ENCODE data around the gene FGD5. TPM values are rescaled to one million over a fixed set of nuclear protein-coding genes. Genes with fewer than 3 reads are reported as not detected.

FGD5 gene, protein sequence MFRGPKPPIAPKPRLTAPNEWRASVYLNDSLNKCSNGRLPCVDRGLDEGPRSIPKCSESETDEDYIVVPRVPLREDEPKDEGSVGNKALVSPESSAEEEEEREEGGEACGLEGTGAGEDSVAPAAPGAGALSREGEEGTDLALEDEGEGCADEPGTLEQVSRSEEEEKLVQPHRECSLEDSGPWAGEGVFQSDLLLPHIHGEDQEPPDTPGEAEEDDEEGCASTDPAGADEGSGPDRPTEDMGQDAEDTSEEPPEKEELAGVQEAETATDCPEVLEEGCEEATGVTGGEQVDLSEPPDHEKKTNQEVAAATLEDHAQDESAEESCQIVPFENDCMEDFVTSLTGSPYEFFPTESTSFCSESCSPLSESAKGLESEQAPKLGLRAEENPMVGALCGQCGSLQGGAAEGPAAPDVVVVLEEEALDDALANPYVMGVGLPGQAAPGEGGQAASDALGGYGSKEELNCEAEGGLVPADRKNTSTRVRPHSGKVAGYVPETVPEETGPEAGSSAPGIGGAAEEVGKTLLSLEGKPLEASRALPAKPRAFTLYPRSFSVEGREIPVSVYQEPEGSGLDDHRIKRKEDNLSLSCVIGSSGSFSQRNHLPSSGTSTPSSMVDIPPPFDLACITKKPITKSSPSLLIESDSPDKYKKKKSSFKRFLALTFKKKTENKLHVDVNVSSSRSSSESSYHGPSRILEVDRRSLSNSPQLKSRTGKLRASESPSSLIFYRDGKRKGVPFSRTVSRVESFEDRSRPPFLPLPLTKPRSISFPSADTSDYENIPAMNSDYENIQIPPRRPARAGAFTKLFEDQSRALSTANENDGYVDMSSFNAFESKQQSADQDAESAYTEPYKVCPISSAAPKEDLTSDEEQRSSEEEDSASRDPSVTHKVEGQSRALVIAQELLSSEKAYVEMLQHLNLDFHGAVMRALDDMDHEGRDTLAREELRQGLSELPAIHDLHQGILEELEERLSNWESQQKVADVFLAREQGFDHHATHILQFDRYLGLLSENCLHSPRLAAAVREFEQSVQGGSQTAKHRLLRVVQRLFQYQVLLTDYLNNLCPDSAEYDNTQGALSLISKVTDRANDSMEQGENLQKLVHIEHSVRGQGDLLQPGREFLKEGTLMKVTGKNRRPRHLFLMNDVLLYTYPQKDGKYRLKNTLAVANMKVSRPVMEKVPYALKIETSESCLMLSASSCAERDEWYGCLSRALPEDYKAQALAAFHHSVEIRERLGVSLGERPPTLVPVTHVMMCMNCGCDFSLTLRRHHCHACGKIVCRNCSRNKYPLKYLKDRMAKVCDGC (N-terminal part only)
- 10 to 100 TPM; 26.8 to 90.4 (median 57.2) TPM for total RNA-seq

DNA sequence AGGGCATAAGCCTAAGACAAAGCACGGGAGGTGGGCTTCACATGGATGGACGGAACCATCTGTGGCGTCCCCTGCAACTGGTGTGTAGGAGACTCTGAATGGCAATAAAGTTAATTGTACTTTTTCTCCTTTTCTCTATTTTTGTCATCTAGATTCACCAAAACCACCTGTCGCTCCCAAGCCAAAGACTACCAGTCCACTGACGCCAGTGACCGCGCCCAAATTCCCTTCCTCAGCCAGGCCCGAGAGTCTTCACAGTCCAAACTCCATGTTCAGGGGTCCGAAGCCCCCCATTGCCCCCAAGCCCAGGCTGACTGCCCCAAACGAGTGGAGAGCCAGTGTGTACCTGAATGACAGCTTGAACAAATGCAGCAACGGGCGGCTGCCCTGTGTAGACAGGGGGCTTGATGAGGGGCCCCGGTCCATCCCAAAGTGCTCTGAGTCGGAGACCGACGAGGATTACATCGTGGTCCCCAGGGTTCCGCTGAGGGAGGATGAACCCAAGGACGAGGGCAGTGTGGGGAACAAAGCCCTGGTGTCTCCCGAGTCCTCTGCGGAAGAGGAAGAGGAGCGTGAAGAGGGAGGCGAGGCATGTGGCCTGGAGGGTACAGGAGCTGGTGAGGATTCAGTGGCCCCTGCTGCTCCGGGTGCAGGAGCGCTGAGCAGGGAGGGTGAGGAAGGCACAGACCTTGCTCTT, at the start of gene FGD5:
Gene FGD5 (plus strand): TSS at position 159 of the 697 bp plus-strand sequence. CDS start 110 bp downstream, at position 269.
- Histone ChIP-seq H3K36me3 (peaks cover 0 to 30% (median 15%) of the 10 kb centered on the region in 4 donors), H3K27ac (no peak within 1 kb of the TSS), H3K9me3 (no peaks in the 10 kb centered on the region), H3K4me1 (peaks cover 16 to 25% (median 20%) of the 10 kb centered on the region in 4 donors), H3K27me3 (no peaks in the 10 kb centered on the region), H3K4me3 (no peak within 1 kb of the TSS)
- TF ChIP-seq POLR2AphosphoS5 (IDR thresholded peaks at IDR 0.05) (no peak), POLR2A (IDR thresholded peaks at IDR 0.05) (no peak), EP300 (IDR thresholded peaks at IDR 0.05) (no peak)
- TF ChIP-seq, protein P1, sequence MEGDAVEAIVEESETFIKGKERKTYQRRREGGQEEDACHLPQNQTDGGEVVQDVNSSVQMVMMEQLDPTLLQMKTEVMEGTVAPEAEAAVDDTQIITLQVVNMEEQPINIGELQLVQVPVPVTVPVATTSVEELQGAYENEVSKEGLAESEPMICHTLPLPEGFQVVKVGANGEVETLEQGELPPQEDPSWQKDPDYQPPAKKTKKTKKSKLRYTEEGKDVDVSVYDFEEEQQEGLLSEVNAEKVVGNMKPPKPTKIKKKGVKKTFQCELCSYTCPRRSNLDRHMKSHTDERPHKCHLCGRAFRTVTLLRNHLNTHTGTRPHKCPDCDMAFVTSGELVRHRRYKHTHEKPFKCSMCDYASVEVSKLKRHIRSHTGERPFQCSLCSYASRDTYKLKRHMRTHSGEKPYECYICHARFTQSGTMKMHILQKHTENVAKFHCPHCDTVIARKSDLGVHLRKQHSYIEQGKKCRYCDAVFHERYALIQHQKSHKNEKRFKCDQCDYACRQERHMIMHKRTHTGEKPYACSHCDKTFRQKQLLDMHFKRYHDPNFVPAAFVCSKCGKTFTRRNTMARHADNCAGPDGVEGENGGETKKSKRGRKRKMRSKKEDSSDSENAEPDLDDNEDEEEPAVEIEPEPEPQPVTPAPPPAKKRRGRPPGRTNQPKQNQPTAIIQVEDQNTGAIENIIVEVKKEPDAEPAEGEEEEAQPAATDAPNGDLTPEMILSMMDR (IDR thresholded peaks at IDR 0.05) = no peak
- ATAC-seq (ENCODE audit: low FRiP score in 2 of 2) = no peak
- peak in 1 of 2 donors; percentile 35 for DNase-seq
- 87 to 92% methylated on average over 24 to 25 of the region's 25 CpGs for WGBS, 2 donors

DNA sequence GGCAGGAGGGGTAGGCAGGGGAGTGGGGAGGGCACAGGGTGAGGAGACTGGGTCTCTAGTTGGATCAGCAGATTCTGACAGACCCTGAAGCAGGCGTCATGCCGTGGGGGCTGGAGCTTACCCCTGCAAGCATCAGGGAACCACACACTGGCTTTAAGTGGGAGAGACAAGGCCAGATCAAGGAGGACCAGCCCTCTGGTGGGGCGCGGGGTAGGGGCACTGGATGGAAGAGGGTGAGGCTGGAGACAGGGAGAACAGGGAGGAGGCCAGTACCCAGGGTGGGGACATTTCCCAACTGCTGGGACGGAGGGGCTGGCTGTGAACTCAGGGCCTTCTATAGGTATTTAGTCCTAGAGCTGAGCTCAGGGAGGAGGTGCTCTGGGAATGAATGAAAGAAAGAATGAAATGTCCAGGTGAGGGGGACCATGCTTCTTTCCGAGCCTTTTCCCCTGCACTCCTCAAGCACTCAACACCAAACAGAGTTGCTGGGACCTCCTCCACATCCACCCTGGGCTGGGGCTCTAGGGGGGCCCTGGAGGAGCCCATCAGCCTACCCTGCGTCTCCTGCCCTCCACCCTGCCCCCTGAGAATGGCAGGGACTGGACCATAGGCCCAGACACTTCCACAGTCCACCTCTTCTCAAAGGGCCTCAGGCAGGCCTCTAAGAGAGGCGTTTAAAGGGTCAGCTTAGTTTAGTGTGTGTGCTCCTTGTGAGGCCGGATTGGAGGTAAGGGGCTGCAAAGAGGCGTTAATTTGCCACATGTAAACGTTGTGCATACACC, 49.0 kb upstream of the FGD5 start:
- H3K4me1 ChIP-seq = no peaks in the 10 kb centered on the region
- H3K27me3 ChIP-seq = no peaks in the 10 kb centered on the region
- H3K36me3 ChIP-seq = no peaks in the 10 kb centered on the region
- TF ChIP-seq POLR2AphosphoS5 (IDR thresholded peaks at IDR 0.05) (no peak), POLR2A (IDR thresholded peaks at IDR 0.05) (no peak)
- TF ChIP-seq, protein P1 (IDR thresholded peaks at IDR 0.05) = no peak
- H3K27ac ChIP-seq = no peak overlapping the region
- DNase-seq (no peak), ATAC-seq (ENCODE audit: low FRiP score in 2 of 2) (no peak)
- WGBS, 2 donors = 84 to 93% methylated on average over 11 of the region's 11 CpGs
- H3K4me3 ChIP-seq = no peak overlapping the region
- H3K9me3 ChIP-seq = no peaks in the 10 kb centered on the region

DNA sequence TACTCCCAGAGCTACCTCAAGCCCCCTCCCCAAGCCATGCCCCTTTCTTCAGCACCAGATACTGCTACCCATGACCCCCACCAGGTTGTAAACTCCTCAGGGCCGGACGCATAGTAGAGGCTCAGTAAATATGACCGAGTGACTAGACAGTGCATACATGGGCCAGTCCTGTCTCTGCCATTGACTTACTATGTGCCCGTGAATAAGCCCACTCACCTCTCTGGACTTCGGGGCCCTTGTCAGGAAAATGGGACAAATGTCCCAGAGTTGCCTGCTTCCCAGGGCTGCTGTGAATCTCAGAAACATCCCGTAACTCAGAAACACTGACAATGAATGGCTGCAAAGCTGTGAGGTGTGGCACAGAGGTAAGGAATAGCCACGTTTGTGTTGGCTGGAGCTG, 48.2 kb upstream of the FGD5 start:
- no peaks in the 10 kb centered on the region for H3K36me3 ChIP-seq
- H3K4me1 ChIP-seq = no peaks in the 10 kb centered on the region
- no peak overlapping the region for H3K27ac ChIP-seq
- TF ChIP-seq, protein P1 (IDR thresholded peaks at IDR 0.05) = no peak
- TF ChIP-seq EP300 (IDR thresholded peaks at IDR 0.05) (no peak), POLR2A (IDR thresholded peaks at IDR 0.05) (no peak), POLR2AphosphoS5 (IDR thresholded peaks at IDR 0.05) (no peak)
- H3K9me3 ChIP-seq = no peaks in the 10 kb centered on the region
- ATAC-seq (ENCODE audit: low FRiP score in 2 of 2) (no peak), DNase-seq (no peak)
- no peaks in the 10 kb centered on the region for H3K27me3 ChIP-seq
- no peak overlapping the region for H3K4me3 ChIP-seq
- WGBS, 2 donors = 90 to 92% methylated on average over 7 of the region's 7 CpGs

Data from upper lobe of left lung (tissue), 6 donors.